GM10847 (cell line): ENCODE data around the gene METTL1.

Source experiments
- POLR2A ChIP-seq: IDR thresholded peaks from 2 replicates; pipeline ENCODE4 v1.6.1; 2011; ENCODE audit not compliant: insufficient read length; ENCODE audit errors: extremely low read depth

Gene METTL1

GRCh38 chr12:57777367-57777766 lies 5.5 kb upstream of the METTL1 start:
- no peak for TF ChIP-seq POLR2A

GRCh38 chr12:57776247-57776587 lies 4.3 kb upstream of the METTL1 start:
- no peak for TF ChIP-seq POLR2A

GRCh38 chr12:57775563-57776246 lies 3.8 kb upstream of the METTL1 start:
- no peak for TF ChIP-seq POLR2A

- no peak for TF ChIP-seq POLR2A
These were observed 3.1 kb upstream of the METTL1 start for GRCh38 chr12:57775044-57775443.

- TF ChIP-seq POLR2A, result no peak
These were observed 771 bp upstream of the METTL1 start, which contains the start of gene EEF1AKMT3 for GRCh38 chr12:57772429-57773322. Gene EEF1AKMT3 (plus strand): TSS chr12:57772614. CDS start chr12:57772725, 111 bp downstream.

GRCh38 chr12:57771236-57771872 lies 551 bp downstream of the METTL1 start:
- TF ChIP-seq POLR2A, result no peak

GRCh38 chr12:57770734-57771133 lies 1.2 kb downstream of the METTL1 start:
- no peak for TF ChIP-seq POLR2A

GRCh38 chr12:57769594-57769993 lies 2.3 kb downstream of the METTL1 start:
- no peak for TF ChIP-seq POLR2A

- TF ChIP-seq POLR2A, result no peak
These were observed 4.0 kb downstream of the METTL1 start for GRCh38 chr12:57767876-57768275.

GRCh38 chr12:57767305-57767698 lies 4.6 kb downstream of the METTL1 start:
- no peak for TF ChIP-seq POLR2A

- no peak for TF ChIP-seq POLR2A
These were observed 5.2 kb downstream of the METTL1 start, which contains the start of gene CYP27B1 for GRCh38 chr12:57766464-57767304. Gene CYP27B1 (minus strand): TSS chr12:57767078. CDS start chr12:57767041, 37 bp downstream.

GRCh38 chr12:57765698-57766463 lies 6.0 kb downstream of the METTL1 start:
- no peak for TF ChIP-seq POLR2A

GRCh38 chr12:57765003-57765697 lies 6.8 kb downstream of the METTL1 start:
- TF ChIP-seq POLR2A, result no peak

GRCh38 chr12:57764662-57765002 lies 7.3 kb downstream of the METTL1 start:
- no peak for TF ChIP-seq POLR2A
